Kidney epithelial cell (primary cell): Measurements from ENCODE around the gene HDDC2. TPM values are rescaled to one million over a fixed set of nuclear protein-coding genes. Genes with fewer than 3 reads are reported as not detected.

Experiments used
- DNase-seq: peaks from one replicate; pipeline ENCODE4 v3.0.0-alpha.2; 2010; ENCODE audit warnings: low read depth
- H3K27me3 ChIP-seq: 2 replicates; pipeline ENCODE4 v1.6.0; 2011; ENCODE audit warnings: low read length; ENCODE audit not compliant: control insufficient read depth, insufficient read depth
- H3K36me3 ChIP-seq: 2 replicates; pipeline ENCODE4 v1.5.1; 2011; ENCODE audit warnings: low read length; ENCODE audit not compliant: control insufficient read depth, insufficient read depth
- H3K4me3 ChIP-seq: 2 replicates; pipeline ENCODE4 v1.5.1; 2011; ENCODE audit warnings: low read depth, mild to moderate bottlenecking, control low read depth, low read length
- total RNA-seq: library from RNA; depleted of rRNA; stranded (reverse); fragments of >200 nt; gene quantifications from 2 replicates; pipeline ENCODE4 v1.2.3, GENCODE V29; 2015
- TF ChIP-seq, protein P1 (sequence below): IDR thresholded peaks from 2 replicates; pipeline ENCODE4 v1.5.1; 2011; ENCODE audit warnings: mild to moderate bottlenecking, moderate library complexity, low read length, control low read depth, inconsistent platforms; ENCODE audit not compliant: insufficient read depth, poor library complexity, severe bottlenecking

HDDC2 gene
- total RNA-seq, 1 donor from 2014 or later, result 76.3 TPM

DNA sequence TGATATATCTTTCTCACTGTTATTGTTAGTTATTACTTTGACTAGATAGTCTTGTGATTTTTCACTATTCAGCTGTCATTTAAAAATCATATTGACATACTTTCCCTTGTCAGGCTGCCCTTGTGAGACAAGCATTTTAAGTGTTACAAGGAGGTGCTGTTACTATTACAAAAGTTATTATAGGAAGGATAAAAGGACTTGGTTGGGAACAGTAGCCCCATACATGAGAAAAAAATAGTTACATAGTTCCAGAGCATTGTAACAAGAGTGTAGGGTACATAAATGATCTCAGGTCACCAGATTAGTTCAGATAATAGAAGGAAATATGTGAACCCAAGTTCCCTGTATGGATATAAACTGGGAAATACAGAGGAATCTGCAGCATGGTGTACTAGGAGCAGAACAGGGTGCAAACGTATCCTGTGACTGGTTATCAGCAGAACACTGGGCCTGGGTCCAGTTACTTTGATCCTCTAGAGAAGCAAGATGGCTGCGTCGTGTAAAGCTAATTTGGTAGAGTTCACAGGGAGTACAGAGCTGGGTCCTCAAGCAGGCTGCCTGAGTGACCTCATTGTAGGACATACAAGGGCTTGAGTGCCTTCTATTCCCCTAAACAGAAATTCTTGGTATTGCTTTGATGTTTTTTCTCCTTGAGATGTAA is 38.5 kb upstream of the HDDC2 start:
- Histone ChIP-seq H3K36me3 (no peaks in the 10 kb centered on the region), H3K27me3 (no peaks in the 10 kb centered on the region), H3K4me3 (no peak overlapping the region)
- TF ChIP-seq, protein P1, sequence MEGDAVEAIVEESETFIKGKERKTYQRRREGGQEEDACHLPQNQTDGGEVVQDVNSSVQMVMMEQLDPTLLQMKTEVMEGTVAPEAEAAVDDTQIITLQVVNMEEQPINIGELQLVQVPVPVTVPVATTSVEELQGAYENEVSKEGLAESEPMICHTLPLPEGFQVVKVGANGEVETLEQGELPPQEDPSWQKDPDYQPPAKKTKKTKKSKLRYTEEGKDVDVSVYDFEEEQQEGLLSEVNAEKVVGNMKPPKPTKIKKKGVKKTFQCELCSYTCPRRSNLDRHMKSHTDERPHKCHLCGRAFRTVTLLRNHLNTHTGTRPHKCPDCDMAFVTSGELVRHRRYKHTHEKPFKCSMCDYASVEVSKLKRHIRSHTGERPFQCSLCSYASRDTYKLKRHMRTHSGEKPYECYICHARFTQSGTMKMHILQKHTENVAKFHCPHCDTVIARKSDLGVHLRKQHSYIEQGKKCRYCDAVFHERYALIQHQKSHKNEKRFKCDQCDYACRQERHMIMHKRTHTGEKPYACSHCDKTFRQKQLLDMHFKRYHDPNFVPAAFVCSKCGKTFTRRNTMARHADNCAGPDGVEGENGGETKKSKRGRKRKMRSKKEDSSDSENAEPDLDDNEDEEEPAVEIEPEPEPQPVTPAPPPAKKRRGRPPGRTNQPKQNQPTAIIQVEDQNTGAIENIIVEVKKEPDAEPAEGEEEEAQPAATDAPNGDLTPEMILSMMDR, result no peak
- DNase-seq, result no peak

DNA sequence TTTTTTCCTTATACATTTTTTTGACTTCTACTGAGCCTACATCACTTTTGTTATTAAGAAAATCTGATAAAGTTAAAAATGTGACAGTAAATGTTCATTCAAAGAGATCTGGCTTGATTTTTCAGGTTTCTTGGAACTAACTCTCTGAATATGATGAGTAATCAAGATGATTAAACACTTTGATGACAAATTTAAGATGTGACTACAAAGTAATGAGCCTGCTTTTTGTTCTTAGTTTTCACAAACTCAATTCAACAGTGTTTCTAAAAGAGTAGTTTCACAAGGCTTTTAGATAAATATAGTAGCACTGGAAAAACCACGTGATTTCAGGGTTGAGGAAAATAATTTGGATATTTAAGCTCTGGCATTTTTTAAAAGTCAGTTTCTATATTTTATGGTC is 37.9 kb upstream of the HDDC2 start:
- H3K27me3 ChIP-seq, result no peaks in the 10 kb centered on the region
- DNase-seq, result no peak
- TF ChIP-seq, protein P1, result no peak
- H3K4me3 ChIP-seq, result no peak overlapping the region
- H3K36me3 ChIP-seq, result no peaks in the 10 kb centered on the region

DNA sequence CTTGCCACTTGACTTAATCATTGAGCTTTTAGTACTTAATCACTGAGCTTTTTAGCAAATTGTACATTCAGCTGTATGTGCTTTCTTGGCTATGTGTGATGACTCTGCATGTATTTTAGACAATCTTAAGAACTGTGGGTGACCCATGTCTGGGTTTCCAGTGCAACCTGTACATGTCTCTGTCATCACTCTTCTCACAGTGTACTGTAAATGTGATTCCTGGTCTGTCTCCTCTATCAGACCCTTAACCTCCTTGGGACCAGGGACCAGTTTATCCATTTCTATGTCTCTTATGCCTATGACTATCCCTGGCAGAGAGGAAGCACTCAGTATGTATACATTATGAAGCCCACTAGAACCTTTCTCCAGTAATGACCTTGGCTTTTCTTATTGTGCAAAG is 36.6 kb upstream of the HDDC2 start:
- no peak for DNase-seq
- Histone ChIP-seq H3K36me3 (no peaks in the 10 kb centered on the region), H3K27me3 (no peaks in the 10 kb centered on the region), H3K4me3 (no peak overlapping the region)
- TF ChIP-seq, protein P1, result no peak

DNA sequence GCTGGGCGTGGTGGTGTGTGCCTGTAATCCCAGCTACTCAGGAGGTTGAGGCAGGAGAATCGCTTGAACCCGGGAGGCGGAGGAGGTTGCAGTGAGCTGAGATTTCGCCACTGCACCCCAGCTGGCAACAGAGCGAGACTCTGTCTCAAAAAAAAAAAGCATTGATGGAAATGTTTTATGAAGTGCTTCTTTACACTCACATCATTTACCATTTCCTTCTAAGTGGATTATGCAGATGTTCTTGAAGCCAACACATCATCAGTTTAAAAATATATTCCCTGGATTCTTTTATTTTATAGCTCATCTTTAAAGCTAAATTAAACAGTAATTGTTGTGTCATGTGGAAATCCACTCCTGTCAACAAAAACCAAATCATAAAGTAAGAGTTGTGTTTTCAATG is 35.9 kb upstream of the HDDC2 start:
- TF ChIP-seq, protein P1, result no peak
- Histone ChIP-seq H3K27me3 (no peaks in the 10 kb centered on the region), H3K4me3 (no peak overlapping the region), H3K36me3 (no peaks in the 10 kb centered on the region)
- no peak for DNase-seq

DNA sequence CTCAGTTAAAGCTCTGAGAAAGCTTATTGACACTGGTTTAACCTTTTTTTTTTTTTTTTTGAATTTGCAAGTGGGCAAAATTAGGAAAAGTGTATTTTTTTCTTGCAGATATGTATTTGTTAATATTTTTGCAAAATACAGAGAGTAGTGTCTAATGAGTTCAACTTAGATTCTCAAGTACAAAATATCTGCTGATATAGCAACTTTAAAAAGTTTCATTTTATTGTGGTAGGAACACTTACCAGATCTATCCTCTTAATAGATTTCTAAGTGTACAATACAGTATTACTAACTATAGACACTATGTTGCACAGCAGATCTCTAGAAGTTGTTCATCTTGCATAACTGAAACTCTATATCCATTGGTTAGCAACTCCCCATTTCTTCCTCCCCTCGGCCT is 30.9 kb upstream of the HDDC2 start:
- DNase-seq, result no peak
- Histone ChIP-seq H3K4me3 (no peak overlapping the region), H3K36me3 (no peaks in the 10 kb centered on the region), H3K27me3 (no peaks in the 10 kb centered on the region)
- TF ChIP-seq, protein P1, result no peak

DNA sequence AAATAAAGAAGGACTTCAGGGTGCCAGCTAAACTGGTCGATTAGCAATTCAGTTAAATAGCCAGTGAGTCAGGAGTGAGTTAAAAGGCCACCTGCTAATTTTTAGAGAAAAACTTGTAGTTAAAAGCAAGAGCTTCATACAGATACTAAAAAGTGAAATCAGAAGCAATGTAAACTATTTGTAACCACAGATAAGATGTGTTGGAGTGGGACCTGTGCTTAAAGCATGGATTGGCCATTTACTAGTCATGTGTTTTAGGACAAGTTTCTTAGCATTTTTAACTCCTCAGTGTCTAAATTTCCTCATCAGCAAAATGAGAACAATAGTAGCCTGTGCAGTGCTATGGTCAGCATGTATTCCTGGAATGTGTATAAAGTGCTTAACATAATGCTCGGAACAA is 23.8 kb upstream of the HDDC2 start:
- Histone ChIP-seq H3K4me3 (no peak overlapping the region), H3K27me3 (no peaks in the 10 kb centered on the region), H3K36me3 (no peaks in the 10 kb centered on the region)
- no peak for DNase-seq
- TF ChIP-seq, protein P1, result no peak
